HG03196 (cell line): ENCODE data around the gene ZCCHC14.
A peak's percentile ranks its signal among the peaks of the same experiment; 100 is the strongest.
"Not testable (repeated sequence)": the region's sequence is repeated elsewhere in the genome, so short reads cannot be mapped to it uniquely, and the experiment has no call there.

ENCODE experiments used
- ATAC-seq: cut with Tn5 transposase; IDR thresholded peaks from one replicate; pipeline ENCODE4 v1.9.1; 2021; ENCODE audit not compliant: unreplicated experiment

Gene ZCCHC14

GRCh38 chr16:87412996-87413421 is 79.8 kb downstream of the ZCCHC14 start:
- no peak for ATAC-seq

GRCh38 chr16:87412371-87412995 is 80.3 kb downstream of the ZCCHC14 start:
- no peak for ATAC-seq

GRCh38 chr16:87411375-87412271 is 81.2 kb downstream of the ZCCHC14 start:
- no peak for ATAC-seq

GRCh38 chr16:87410968-87411367 is 81.9 kb downstream of the ZCCHC14 start:
- no peak for ATAC-seq

GRCh38 chr16:87410530-87410929 is 82.3 kb downstream of the ZCCHC14 start:
- no peak for ATAC-seq

GRCh38 chr16:87409781-87410180 is 83.0 kb downstream of the ZCCHC14 start:
- ATAC-seq: no peak

- ATAC-seq: no peak
Observed at GRCh38 chr16:87409153-87409552, 83.7 kb downstream of the ZCCHC14 start.

- ATAC-seq: no peak
Observed at GRCh38 chr16:87407511-87408112, 85.2 kb downstream of the ZCCHC14 start.

- no peak for ATAC-seq
Observed at GRCh38 chr16:87406495-87407088, 86.2 kb downstream of the ZCCHC14 start.

- ATAC-seq: no peak
Observed at GRCh38 chr16:87404764-87405625, 87.8 kb downstream of the ZCCHC14 start.

GRCh38 chr16:87395181-87395842 is 97.5 kb downstream of the ZCCHC14 start:
- no peak for ATAC-seq

GRCh38 chr16:87393680-87394055 is 99.2 kb downstream of the ZCCHC14 start:
- no peak for ATAC-seq

GRCh38 chr16:87392821-87393679 is 99.8 kb downstream of the ZCCHC14 start:
- ATAC-seq: no peak

GRCh38 chr16:87391950-87392820 is 100.6 kb downstream of the ZCCHC14 start, which contains the start of gene MAP1LC3B:
MAP1LC3B (plus strand) TSS chr16:87392336; CDS start chr16:87392428, 92 bp downstream.
- ATAC-seq: peak; percentile 63

- no peak for ATAC-seq
Observed at GRCh38 chr16:87391324-87391949, 101.4 kb downstream of the ZCCHC14 start.

- ATAC-seq: no peak
Observed at GRCh38 chr16:87390641-87391323, 102.0 kb downstream of the ZCCHC14 start.

GRCh38 chr16:87389914-87390313 is 102.9 kb downstream of the ZCCHC14 start:
- ATAC-seq: not testable (repeated sequence)
